ENCODE results near the gene HMX3. TPM values are rescaled to one million over a fixed set of nuclear protein-coding genes. Genes with fewer than 3 reads are reported as not detected.

HMX3 gene
- total and polyA plus RNA-seq, 2 of the 8 experiments (the other 6 are each of a cell fraction or from before 2014, with no cell fraction given), result 0.05 TPM; not detected in 1

- TF ChIP-seq TEAD4 (IDR thresholded peaks at IDR 0.05; ENCODE audit: low read depth, low read length) (no peak), KDM4A (IDR thresholded peaks at IDR 0.05; ENCODE audit: low read depth, low read length, severe bottlenecking) (peak; percentile 46), YY1 (IDR thresholded peaks at IDR 0.05; ENCODE audit: low read depth, low read length) (no peak), TCF12 (IDR thresholded peaks at IDR 0.05; ENCODE audit: low read depth, low read length) (no peak), SP1 (IDR thresholded peaks at IDR 0.05; ENCODE audit: low read depth, low read length) (no peak), ATF2 (IDR thresholded peaks at IDR 0.05; ENCODE audit: low read length) (no peak), CHD1 (IDR thresholded peaks at IDR 0.05; ENCODE audit: low read depth, low read length) (no peak), JUN (IDR thresholded peaks at IDR 0.05; ENCODE audit: low read depth, low read length) (no peak), E2F6 (IDR thresholded peaks at IDR 0.05) (no peak; the same call in none of the 2 replicates), MAX (IDR thresholded peaks at IDR 0.05) (peak; percentile 51), BCL11A (IDR thresholded peaks at IDR 0.05; ENCODE audit: low read depth in 2 of 2, low read length in 2 of 2) (no peak), TAF1 (IDR thresholded peaks at IDR 0.05; ENCODE audit: low read depth, low read length) (no peak), RAD21 (IDR thresholded peaks at IDR 0.05 in 1 of 2, conservative IDR thresholded peaks at IDR 0.05 in 1 of 2; ENCODE audit: low read depth in 2 of 2, low read length in 2 of 2) (no peak), CTBP2 (IDR thresholded peaks at IDR 0.05; ENCODE audit: borderline replicate concordance, insufficient read depth, insufficient read length, low read length) (no peak), JUND (IDR thresholded peaks at IDR 0.05; ENCODE audit: low read length) (no peak), CBX8 (IDR thresholded peaks at IDR 0.05; ENCODE audit: borderline replicate concordance, low read depth, low read length) (peak; percentile 52; the same call in 1 of the 2 replicates), ASH2L (IDR thresholded peaks at IDR 0.05; ENCODE audit: low read length) (no peak), SP4 (IDR thresholded peaks at IDR 0.05; ENCODE audit: low read length) (no peak), HDAC2 (IDR thresholded peaks at IDR 0.05; ENCODE audit: borderline replicate concordance in 1 of 2, low read depth in 2 of 2, low read length in 2 of 2) (no peak), RNF2 (IDR thresholded peaks at IDR 0.05; ENCODE audit: borderline replicate concordance, low read depth, low read length, missing control alignments, poor library complexity, severe bottlenecking) (peak; percentile 93), CREB1 (IDR thresholded peaks at IDR 0.05) (no peak)
Measured at GRCh38 chr10:123133541-123134342, 2.0 kb upstream of the HMX3 start (continued).
